BJ (cell line): ENCODE measurements around the gene IL1R1. TPM values are rescaled to one million over a fixed set of nuclear protein-coding genes. Genes with fewer than 3 reads are reported as not detected.

Source experiments
- CTCF ChIA-PET: fragments of 350-600 bp; formaldehyde crosslinking; extraction: SDS; loops from one replicate; lab custom pipeline; 2021; ENCODE audit warnings: antibody characterized with exemption, inconsistent platforms; lab: Yijun Ruan, JAX
- POLR2A ChIA-PET: fragments of 300-600 bp; sonication (Branson Sonifier 250); formaldehyde crosslinking; extraction: SDS; loops from one replicate; lab custom pipeline; 2021; ENCODE audit warnings: antibody characterized with exemption; lab: Charles Lee
- DNase-seq: peaks from one replicate; pipeline ENCODE4 v3.0.0-alpha.2; 2011; ENCODE audit warnings: low read depth
- H3K27me3 ChIP-seq: 2 replicates; pipeline ENCODE4 v1.6.0; 2011; ENCODE audit warnings: low read length; ENCODE audit not compliant: control insufficient read depth, insufficient read depth
- H3K36me3 ChIP-seq: 2 replicates; pipeline ENCODE4 v1.5.1; 2011; ENCODE audit warnings: low read length; ENCODE audit not compliant: control insufficient read depth, insufficient read depth
- H3K4me3 ChIP-seq: 2 replicates; pipeline ENCODE4 v1.5.1; 2011; ENCODE audit warnings: low read depth, mild to moderate bottlenecking, control low read depth, low read length
- CTCF ChIP-seq: IDR thresholded peaks from 2 replicates; pipeline ENCODE4 v1.5.1; 2011; ENCODE audit warnings: low read depth, mild to moderate bottlenecking, control low read depth, inconsistent platforms, low read length, moderate library complexity; ENCODE audit not compliant: insufficient read depth
- polyA plus RNA-seq: library from polyadenylated mRNA; depleted of rRNA; stranded (reverse); fragments of >200 nt; gene quantifications from 2 replicates; pipeline ENCODE4 v1.2.3, GENCODE V29; 2011

IL1R1 gene
- polyA plus RNA-seq, 1 experiment: 37.3 TPM

GRCh38 chr2:102190430-102191107 is 48.0 kb downstream of the IL1R1 start:
- ChIA-PET POLR2A (no interaction called here), CTCF (interaction anchor here (1.2 kb wide), 1 partner anchor 50 kb away, joined by 6 read pairs; no protein-coding TSS in a partner anchor)
- Histone ChIP-seq H3K4me3 (no peak overlapping the region), H3K27me3 (no peaks in the 10 kb centered on the region), H3K36me3 (no peaks in the 10 kb centered on the region)
- no peak for TF ChIP-seq CTCF
- no peak for DNase-seq

- no peak for DNase-seq
- POLR2A ChIA-PET: no interaction called here
- CTCF ChIA-PET: interaction anchor here (0.6 kb wide), 1 partner anchor 185 kb away, joined by 3 read pairs; no protein-coding TSS in a partner anchor
- no peak overlapping the region for H3K4me3 ChIP-seq
- no peaks in the 10 kb centered on the region for H3K36me3 ChIP-seq
- no peak for TF ChIP-seq CTCF
- H3K27me3 ChIP-seq: no peaks in the 10 kb centered on the region
These were observed 49.0 kb downstream of the IL1R1 start for GRCh38 chr2:102191501-102191900.

DNA sequence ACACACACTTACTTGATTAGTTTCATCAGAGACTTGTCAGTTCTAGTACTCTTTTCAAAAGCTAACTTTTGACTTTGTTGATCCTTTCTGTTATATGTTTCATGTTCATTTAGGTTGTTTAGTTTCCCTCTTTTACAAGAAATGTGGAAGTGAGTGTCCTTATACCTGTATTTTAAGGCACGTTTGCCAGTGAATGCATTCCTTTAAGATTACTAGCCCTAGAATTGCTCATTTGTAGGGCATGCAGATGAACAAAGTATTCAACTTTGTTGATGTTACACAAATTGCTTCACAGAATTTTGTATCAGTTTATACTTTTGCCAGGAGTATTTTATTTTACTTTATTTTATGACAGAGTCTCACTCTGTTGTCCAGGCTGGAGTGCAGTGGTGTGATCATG is 50.5 kb downstream of the IL1R1 start:
- no peak for DNase-seq
- TF ChIP-seq CTCF: no peak
- ChIA-PET POLR2A (no interaction called here), CTCF (interaction anchor here (1.5 kb wide), 1 partner anchor 32 kb away, joined by 3 read pairs; no protein-coding TSS in a partner anchor)
- H3K27me3 ChIP-seq: no peaks in the 10 kb centered on the region
- H3K36me3 ChIP-seq: no peaks in the 10 kb centered on the region
- no peak overlapping the region for H3K4me3 ChIP-seq

GRCh38 chr2:102194609-102195268 is 52.2 kb downstream of the IL1R1 start:
- no peak for TF ChIP-seq CTCF
- no peak for DNase-seq
- Histone ChIP-seq H3K27me3 (no peaks in the 10 kb centered on the region), H3K4me3 (no peak overlapping the region), H3K36me3 (no peaks in the 10 kb centered on the region)
- ChIA-PET CTCF (interaction anchor here (0.9 kb wide), 1 partner anchor 10 kb away, joined by 5 read pairs; no protein-coding TSS in a partner anchor), POLR2A (no interaction called here)

GRCh38 chr2:102197389-102198137 is 55.0 kb downstream of the IL1R1 start:
- TF ChIP-seq CTCF: no peak
- DNase-seq: no peak
- ChIA-PET CTCF (interaction anchor here (0.9 to 1.1 kb wide), 2 partner anchors 9 to 43 kb away, joined by 3 read pairs; no protein-coding TSS in a partner anchor), POLR2A (no interaction called here)
- H3K27me3 ChIP-seq: no peaks in the 10 kb centered on the region
- no peak overlapping the region for H3K4me3 ChIP-seq
- H3K36me3 ChIP-seq: no peaks in the 10 kb centered on the region
